ENCODE data around the gene CCNJL. TPM values are rescaled to one million over a fixed set of nuclear protein-coding genes. Genes with fewer than 3 reads are reported as not detected.

CCNJL gene
- total RNA-seq, 1 donor from 2014 or later: 16.6 TPM

DNA sequence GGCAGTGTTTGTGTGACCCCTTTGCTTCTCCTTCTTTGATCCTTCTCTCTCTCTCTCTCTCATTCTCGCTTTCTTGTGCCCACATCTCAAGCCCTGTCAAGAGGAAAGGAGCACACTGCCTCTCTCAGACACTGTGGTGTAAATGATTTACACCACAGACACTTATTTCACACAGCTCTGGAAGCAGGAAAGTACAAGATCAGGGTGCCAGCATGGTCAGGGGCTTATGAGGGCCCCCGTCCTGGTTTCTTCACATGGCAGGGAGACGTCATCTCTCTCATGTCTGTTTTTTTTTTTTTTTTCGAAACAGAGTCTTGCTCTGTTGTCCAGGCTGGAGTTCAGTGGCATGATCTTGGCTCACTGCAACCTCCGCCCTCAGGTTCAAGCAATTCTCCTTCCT lies 76.6 kb downstream of the CCNJL start:
- TF ChIP-seq, protein P1, sequence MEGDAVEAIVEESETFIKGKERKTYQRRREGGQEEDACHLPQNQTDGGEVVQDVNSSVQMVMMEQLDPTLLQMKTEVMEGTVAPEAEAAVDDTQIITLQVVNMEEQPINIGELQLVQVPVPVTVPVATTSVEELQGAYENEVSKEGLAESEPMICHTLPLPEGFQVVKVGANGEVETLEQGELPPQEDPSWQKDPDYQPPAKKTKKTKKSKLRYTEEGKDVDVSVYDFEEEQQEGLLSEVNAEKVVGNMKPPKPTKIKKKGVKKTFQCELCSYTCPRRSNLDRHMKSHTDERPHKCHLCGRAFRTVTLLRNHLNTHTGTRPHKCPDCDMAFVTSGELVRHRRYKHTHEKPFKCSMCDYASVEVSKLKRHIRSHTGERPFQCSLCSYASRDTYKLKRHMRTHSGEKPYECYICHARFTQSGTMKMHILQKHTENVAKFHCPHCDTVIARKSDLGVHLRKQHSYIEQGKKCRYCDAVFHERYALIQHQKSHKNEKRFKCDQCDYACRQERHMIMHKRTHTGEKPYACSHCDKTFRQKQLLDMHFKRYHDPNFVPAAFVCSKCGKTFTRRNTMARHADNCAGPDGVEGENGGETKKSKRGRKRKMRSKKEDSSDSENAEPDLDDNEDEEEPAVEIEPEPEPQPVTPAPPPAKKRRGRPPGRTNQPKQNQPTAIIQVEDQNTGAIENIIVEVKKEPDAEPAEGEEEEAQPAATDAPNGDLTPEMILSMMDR (IDR thresholded peaks at IDR 0.05): no peak
- no peaks in the 10 kb centered on the region for H3K36me3 ChIP-seq
- H3K4me3 ChIP-seq: no peak overlapping the region
- H3K27ac ChIP-seq: no peak overlapping the region
- H3K27me3 ChIP-seq: no peaks in the 10 kb centered on the region
- DNase-seq (no peak), ATAC-seq (no peak)
- H3K4me1 ChIP-seq: no peaks in the 10 kb centered on the region
- no peaks in the 10 kb centered on the region for H3K9me3 ChIP-seq
- intact Hi-C loops (cut with DNase I): no loop called here

DNA sequence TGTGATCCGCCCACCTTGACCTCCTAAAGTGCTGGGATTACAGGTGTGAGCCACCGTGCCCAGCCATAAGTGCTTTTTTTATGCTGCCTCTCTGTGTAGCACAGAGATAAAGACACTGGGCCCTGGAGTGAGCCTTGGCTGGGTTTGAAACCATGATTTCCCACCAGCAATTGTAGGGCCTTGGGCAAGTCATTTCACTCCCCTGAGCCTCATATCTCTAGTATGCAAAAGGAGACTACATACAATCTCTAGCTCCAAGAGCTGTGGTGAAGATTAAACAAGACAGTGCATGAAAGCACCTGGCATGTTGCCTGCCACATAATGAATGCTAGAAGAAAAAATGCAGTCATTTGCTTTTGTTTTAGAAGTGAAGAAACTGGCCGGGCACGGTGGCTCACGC lies 79.1 kb downstream of the CCNJL start:
- no peak for ATAC-seq
- TF ChIP-seq, protein P1 (IDR thresholded peaks at IDR 0.05): no peak
- Histone ChIP-seq H3K4me1 (no peaks in the 10 kb centered on the region), H3K36me3 (no peaks in the 10 kb centered on the region), H3K27ac (no peak overlapping the region), H3K9me3 (no peaks in the 10 kb centered on the region), H3K27me3 (no peaks in the 10 kb centered on the region), H3K4me3 (no peak overlapping the region)
- no peak for DNase-seq
- intact Hi-C loops (cut with DNase I): no loop called here

DNA sequence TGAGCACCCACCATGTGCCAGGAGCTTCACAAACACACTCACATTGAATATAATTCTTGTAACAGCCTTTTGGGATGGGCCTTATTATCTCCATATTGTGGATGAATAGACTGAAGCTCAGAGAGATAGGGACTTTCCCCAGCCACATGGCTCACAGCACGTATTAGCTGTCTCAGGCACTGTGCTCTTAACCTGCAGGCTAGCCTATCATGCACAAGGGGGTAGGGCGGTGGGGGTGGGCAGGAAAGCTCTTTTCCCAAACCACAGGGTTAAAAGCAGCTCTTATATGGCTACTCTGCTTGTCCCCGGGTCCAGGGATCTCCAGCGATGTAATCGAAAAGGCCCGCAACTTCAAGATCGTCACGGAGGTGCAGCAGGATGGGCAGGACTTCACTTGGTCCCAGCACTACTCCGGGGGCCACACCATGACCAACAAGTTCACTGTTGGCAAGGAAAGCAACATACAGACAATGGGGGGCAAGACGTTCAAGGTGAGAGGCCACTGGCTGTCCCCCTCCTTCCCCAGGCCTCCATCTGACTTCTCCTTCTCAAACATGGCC lies 80.5 kb downstream of the CCNJL start:
- ATAC-seq (no peak), DNase-seq (no peak)
- Histone ChIP-seq H3K27me3 (no peaks in the 10 kb centered on the region), H3K9me3 (no peaks in the 10 kb centered on the region), H3K4me1 (no peaks in the 10 kb centered on the region), H3K27ac (no peak overlapping the region), H3K4me3 (no peak overlapping the region), H3K36me3 (no peaks in the 10 kb centered on the region)
- TF ChIP-seq, protein P1 (IDR thresholded peaks at IDR 0.05): no peak
- intact Hi-C loops (cut with DNase I): no loop called here

DNA sequence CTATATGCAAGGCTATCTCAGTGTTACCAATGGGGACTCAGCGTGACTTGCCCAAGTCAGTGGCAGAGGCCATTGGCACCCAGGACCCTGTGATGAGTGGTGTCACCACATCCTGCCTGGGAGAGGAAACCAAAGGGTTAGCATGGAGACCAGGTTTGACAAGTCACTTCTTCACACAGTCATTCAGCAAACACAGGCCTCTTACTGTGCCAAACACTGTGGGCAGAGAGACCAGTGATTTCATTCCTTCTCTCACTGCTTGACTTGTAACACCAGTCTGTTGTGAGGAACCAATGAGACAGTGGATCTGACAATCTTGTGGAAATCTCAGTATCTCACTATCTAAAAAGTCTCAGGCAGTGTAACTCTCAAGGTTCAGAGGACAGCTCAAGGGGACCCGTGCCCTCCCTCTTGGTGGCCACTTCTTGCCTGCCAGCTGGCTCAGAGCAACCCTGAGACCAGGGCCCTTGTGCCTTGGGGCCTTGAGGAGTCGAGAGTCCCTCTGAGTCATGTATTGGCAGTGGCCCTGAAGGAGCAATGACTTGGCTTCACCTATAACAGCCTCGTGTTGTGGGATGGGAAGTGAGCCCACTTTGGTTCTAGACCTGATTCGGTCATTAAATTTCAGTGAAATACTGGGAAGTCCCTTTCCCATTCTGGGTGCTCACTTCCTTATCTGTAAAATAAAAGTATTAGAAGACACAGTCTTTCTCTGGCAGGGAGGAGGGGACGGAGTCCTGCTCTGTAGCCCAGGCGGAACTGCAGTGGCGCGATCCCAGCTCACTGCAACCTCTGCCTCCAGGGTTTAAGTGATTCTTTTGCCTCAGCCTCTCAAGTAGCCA lies 81.5 kb downstream of the CCNJL start:
- Histone ChIP-seq H3K27ac (no peak overlapping the region), H3K4me1 (no peaks in the 10 kb centered on the region), H3K27me3 (no peaks in the 10 kb centered on the region), H3K4me3 (no peak overlapping the region), H3K36me3 (no peaks in the 10 kb centered on the region), H3K9me3 (no peaks in the 10 kb centered on the region)
- peak; percentile 87 for ATAC-seq
- peak; percentile 79 for DNase-seq
- intact Hi-C loops (cut with DNase I): no loop called here
- TF ChIP-seq, protein P1 (IDR thresholded peaks at IDR 0.05): no peak

DNA sequence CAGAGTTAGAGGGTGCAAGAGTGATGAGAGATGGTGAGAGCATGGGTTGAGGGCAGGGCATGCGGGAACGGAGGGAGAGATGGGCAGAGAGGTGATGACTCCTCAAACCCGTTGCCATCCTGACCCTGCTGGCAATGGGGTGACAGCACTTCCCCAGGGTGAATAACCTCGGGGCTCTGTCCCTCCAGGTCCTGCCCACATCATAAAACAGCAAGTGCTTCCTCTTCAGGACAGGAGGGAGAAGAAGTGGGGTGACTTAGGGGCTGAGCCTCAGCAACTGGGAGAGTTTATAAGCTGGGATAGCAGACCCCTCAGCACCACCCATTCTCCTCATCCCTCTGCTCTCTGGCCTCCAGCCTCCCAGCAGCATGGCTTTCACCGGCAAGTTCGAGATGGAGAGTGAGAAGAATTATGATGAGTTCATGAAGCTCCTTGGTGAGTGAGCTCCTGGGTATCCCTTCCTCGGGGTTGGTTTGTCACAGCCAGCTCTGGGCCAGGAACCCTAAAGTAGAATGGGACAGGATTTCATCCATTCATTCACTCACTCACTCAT lies 83.1 kb downstream of the CCNJL start, which contains the start of gene FABP6:
Gene FABP6 (plus strand): TSS at position 317 of the 553 bp plus-strand sequence. CDS start 52 bp downstream, at position 369.
- Histone ChIP-seq H3K36me3 (no peaks in the 10 kb centered on the region), H3K4me1 (no peaks in the 10 kb centered on the region), H3K27me3 (no peaks in the 10 kb centered on the region), H3K9me3 (no peaks in the 10 kb centered on the region), H3K27ac (no peak within 1 kb of the TSS), H3K4me3 (no peak within 1 kb of the TSS)
- TF ChIP-seq, protein P1 (IDR thresholded peaks at IDR 0.05): no peak
- DNase-seq: no peak
- no peak for ATAC-seq
- intact Hi-C loops (cut with DNase I): no loop called here
